Stimulated activated CD4-positive, alpha-beta T cell treated with anti-CD3 and anti-CD28 coated beads, Interleukin-4, amount 100 ng/mL, for 1 hour (primary cell): Measurements from ENCODE around the gene BTBD16.

ENCODE experiments used
- DNase-seq: peaks from one replicate; pipeline ENCODE4 v3.0.0-alpha.2; 2020

BTBD16 gene

GRCh38 chr10:122276611-122277208 lies 5.6 kb downstream of the BTBD16 start:
- no peak for DNase-seq

- DNase-seq: no peak
These were observed 6.5 kb downstream of the BTBD16 start for GRCh38 chr10:122277526-122278136.

GRCh38 chr10:122279725-122280141 lies 8.6 kb downstream of the BTBD16 start:
- DNase-seq: no peak

DNA sequence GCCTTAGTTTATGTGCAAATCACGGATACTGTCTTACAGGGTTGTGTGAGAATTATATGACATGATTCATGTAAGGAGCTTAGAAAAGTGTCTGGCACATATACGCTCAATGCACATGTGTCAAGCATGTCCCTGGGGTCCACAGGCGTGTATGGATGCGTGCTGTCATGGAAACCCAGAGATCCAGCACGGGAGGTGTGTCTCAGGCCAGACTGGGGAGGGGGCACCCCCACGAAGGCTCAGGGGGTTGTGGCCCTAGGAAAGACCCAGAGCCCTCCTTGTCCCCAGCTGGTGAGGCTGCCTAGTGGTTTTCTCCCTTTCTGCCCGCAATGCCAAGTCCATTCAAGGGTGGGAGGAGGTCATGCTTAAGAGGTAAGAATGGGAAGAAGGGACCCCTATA lies 9.1 kb downstream of the BTBD16 start:
- no peak for DNase-seq

DNA sequence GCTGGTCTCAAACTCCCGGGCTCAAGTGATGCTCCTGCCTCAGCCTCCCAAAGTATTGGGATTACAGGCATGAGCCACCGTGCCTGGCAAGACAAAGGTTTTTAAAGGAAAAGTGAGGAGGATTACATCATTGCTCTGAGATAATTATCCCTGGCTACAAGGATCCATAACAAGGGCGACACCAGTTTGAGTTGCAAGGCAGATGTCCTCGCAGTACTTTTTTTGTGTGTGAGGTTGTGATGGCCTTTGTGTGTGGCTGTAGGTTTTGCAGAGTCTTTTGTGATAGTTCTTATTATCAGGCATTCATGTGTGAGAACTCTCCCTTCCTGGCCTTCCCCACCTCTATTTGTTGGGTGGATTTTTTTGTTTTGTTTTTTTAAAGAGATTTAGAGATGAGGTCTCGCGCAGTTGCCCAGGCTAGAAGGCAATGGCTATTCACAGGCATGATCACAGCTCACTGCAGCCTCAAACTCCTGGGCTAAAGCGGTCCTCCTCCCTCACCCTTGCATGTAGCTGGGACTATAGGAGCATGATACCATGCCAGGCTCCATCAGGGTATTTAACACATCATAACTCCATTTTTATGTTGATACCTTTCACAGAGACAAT lies 10.0 kb downstream of the BTBD16 start:
- DNase-seq: no peak

- no peak for DNase-seq
These were observed 10.7 kb downstream of the BTBD16 start for GRCh38 chr10:122281751-122282150.

DNA sequence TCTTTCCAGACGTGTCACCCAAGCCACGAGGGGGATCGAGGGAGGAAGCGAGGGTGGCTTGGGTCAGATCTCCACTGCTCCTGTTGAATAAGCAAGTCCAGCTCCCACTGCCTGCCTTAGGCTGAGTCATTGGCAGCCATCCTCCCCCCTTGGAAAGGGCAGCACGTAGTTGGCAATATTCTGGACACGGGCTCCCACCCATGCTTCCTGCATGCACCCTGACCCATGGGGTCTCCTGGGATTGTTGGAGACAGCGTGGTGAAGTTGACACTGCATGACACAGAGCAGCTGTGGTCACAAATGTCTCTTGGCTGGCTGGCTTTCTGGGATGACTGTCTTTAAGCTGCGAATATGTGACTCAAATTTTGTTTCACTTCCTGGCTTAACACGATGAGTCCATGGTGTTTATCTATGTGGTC lies 11.2 kb downstream of the BTBD16 start:
- no peak for DNase-seq

DNA sequence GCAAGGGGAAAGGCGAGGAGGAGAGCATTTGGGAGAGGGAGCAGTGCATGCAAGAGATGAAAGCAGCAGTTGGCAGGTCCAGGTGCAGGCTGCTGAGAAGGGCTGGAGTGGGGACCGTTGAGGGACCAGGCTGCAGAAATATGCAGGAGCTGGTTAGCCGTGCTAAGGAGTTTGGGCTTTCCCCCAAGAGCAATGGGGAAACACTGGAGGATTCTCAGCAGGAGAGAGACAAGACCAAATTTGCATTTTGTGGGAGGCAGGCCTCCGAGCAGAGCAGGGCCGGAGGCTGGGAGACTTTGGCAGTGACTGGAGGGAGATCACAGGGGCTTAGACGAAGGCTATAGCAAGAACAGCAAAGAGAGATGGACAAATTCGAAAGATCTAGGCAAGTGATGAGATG lies 11.8 kb downstream of the BTBD16 start:
- no peak for DNase-seq

- no peak for DNase-seq
These were observed 14.7 kb downstream of the BTBD16 start for GRCh38 chr10:122285506-122286444.

- no peak for DNase-seq
These were observed 15.8 kb downstream of the BTBD16 start for GRCh38 chr10:122286867-122287266.

- DNase-seq: no peak
These were observed 16.5 kb downstream of the BTBD16 start for GRCh38 chr10:122287570-122287969.

DNA sequence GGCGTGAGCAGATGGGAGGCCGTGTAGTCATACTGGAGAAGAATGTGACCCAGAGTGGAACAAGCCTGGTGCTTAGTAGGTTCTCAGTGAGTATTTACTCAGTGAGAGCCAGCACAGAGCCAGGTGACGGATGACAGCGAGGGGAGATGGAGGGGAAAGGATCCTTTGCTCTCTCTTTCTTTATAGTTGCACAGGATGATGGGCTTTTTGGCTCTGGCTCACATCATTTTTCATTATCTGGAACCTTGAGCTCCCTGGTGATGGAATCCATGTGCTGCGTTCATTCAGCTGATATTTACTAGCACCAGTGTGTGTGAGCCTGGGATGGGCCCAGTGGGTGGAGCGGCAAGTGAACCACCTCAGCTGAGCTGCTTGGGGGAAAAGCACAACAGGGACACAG lies 17.2 kb downstream of the BTBD16 start:
- DNase-seq: no peak

GRCh38 chr10:122288917-122289316 lies 17.8 kb downstream of the BTBD16 start:
- no peak for DNase-seq

GRCh38 chr10:122290334-122290733 lies 19.2 kb downstream of the BTBD16 start:
- DNase-seq: no peak

GRCh38 chr10:122290833-122291532 lies 19.9 kb downstream of the BTBD16 start:
- no peak for DNase-seq

- no peak for DNase-seq
These were observed 20.6 kb downstream of the BTBD16 start for GRCh38 chr10:122291739-122292138.

DNA sequence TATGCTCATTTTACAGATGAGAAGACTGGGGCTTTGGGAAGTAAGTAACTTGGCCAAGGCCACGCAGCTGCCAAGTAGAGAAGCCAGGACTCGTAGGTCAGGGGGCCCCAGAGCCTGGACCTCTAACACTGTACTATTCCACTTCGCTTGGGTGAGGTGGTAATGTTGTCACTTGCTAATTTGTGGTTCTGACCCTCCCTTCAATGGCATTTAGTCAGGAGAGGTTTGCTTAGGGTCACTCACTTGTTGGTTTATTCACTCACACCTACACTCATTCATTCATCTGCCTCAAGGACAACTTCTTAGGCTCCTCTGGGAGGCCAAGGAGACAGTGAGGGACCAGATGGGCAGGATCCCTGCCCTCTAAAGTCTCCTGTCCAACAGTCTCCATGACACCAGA lies 21.3 kb downstream of the BTBD16 start:
- DNase-seq: no peak

DNA sequence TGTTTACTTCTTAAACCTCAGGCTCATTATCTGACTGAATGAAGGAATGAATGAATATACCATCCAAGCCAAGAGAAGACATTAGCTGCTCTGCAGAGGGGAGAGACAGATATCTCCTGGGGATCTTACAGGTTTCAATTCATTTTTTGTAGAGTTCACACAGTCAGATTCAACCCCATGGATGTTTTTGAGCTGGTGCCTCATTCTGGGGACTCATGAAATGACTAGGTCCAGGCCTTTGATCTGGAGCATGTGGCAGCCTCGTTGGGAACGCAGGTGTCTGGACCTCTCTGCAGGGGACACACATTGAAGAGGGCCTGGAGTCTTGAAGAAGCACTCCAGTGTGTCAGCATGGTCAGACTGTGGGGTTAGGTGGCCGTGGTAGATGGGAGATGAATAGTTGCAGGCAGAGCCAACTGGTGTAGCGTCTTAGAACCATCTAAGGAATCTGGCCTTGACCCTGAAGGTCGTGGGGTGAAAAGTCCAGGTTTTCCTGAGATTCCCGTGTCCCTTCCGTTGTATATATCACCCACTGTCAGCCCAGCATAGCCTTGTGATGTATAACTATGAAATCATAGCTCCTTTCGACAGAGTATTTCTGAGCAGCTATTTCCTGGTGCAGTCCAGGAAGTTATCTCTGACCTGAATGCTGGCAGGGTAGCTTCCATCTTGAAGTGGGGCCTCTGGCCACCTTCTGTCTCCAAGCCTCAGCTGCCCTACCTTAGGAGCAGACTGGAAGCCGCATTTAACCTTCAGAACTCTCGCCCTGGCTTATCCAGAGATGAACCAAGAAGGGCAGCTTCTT lies 22.3 kb downstream of the BTBD16 start:
- DNase-seq: no peak

- DNase-seq: no peak
These were observed 22.9 kb downstream of the BTBD16 start for GRCh38 chr10:122293961-122294380.

GRCh38 chr10:122294511-122295450 lies 23.7 kb downstream of the BTBD16 start:
- no peak for DNase-seq

DNA sequence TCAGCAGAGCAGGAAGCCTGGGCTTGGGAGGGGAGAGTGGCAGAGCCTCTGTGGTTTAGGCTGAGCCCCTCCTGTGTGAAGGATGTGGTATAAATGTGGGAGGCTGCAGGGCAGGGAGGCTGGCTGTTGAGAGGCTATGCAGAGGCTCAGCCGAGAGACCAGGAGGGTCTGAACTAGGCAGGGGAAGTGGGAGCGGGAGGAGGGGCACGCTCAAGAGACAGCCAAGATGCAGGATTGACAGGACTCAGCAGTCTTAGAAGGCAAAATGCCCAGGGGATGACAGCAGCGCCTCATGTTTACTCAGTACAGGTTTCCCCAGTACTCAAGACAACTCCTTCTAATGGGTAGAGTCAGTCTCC lies 24.3 kb downstream of the BTBD16 start:
- DNase-seq: no peak
